OCI-LY1 (cell line): ENCODE results near the gene MINDY3.

Experiments
- H2AFZ ChIP-seq: fragments of 200-600 bp; sonication (generic), shearing (Covaris generic); 2 replicates; pipeline ENCODE4 v1.6.0; 2014; ENCODE audit warnings: antibody characterized with exemption, mild to moderate bottlenecking, low read length
- H3F3A ChIP-seq: fragments of 200-600 bp; sonication (generic), shearing (Covaris generic); 2 replicates; pipeline ENCODE4 v1.6.0; 2014; ENCODE audit warnings: mild to moderate bottlenecking, antibody characterized with exemption, low read length, moderate library complexity; ENCODE audit not compliant: insufficient read depth
- H3K27ac ChIP-seq: fragments of 200-600 bp; sonication (generic); 2 replicates; pipeline ENCODE4 v1.5.1; 2014; ENCODE audit warnings: low read length, mixed run types, mild to moderate bottlenecking, low read depth; ENCODE audit not compliant: poor library complexity, severe bottlenecking
- H3K27me3 ChIP-seq: fragments of 200-600 bp; sonication (generic); 2 replicates; pipeline ENCODE4 v1.6.0; 2014; ENCODE audit warnings: antibody characterized with exemption, mild to moderate bottlenecking, low read length, moderate library complexity; ENCODE audit not compliant: insufficient read depth
- H3K36me3 ChIP-seq: fragments of 200-600 bp; sonication (generic); 2 replicates; pipeline ENCODE4 v1.6.1; 2014; ENCODE audit warnings: mild to moderate bottlenecking, antibody characterized with exemption, low read length, moderate library complexity, mixed read lengths; ENCODE audit not compliant: insufficient read depth
- H3K4me1 ChIP-seq: fragments of 200-600 bp; sonication (generic); 2 replicates; pipeline ENCODE4 v1.5.1; 2014; ENCODE audit warnings: mild to moderate bottlenecking, low read length, moderate library complexity; ENCODE audit not compliant: insufficient read depth, severe bottlenecking
- H3K4me2 ChIP-seq: fragments of 200-600 bp; sonication (generic), shearing (Covaris generic); 2 replicates; pipeline ENCODE4 v1.6.1; 2014; ENCODE audit warnings: low read length
- H3K4me3 ChIP-seq: fragments of 200-600 bp; sonication (generic); 2 replicates; pipeline ENCODE4 v1.5.1; 2014; ENCODE audit warnings: low read length, low read depth, mild to moderate bottlenecking, mixed read lengths; ENCODE audit not compliant: poor library complexity, severe bottlenecking
- H3K79me2 ChIP-seq: fragments of 200-600 bp; shearing (Covaris generic); 2 replicates; pipeline ENCODE4 v1.6.1; 2016; ENCODE audit warnings: mixed run types, low read length, mixed read lengths; ENCODE audit not compliant: insufficient read depth
- H3K9ac ChIP-seq: fragments of 200-600 bp; sonication (generic), shearing (Covaris generic); 2 replicates; pipeline ENCODE4 v1.6.1; 2014; ENCODE audit warnings: mild to moderate bottlenecking, low read length, mixed read lengths
- H3K9me2 ChIP-seq: fragments of 200-600 bp; sonication (generic), shearing (Covaris generic); 2 replicates; pipeline ENCODE4 v1.6.1; 2014; ENCODE audit warnings: low read depth, mild to moderate bottlenecking, low read length, mixed read lengths
- H3K9me3 ChIP-seq: fragments of 200-600 bp; shearing (Covaris generic); 2 replicates; pipeline ENCODE4 v1.6.1; 2014; ENCODE audit warnings: low read length, mixed read lengths
- H4K20me1 ChIP-seq: fragments of 200-600 bp; sonication (generic), shearing (Covaris generic); 2 replicates; pipeline ENCODE4 v1.6.0; 2016; ENCODE audit warnings: mild to moderate bottlenecking, low read length; ENCODE audit not compliant: insufficient read depth
- CTCF ChIP-seq: fragments of 200-600 bp; sonication (generic), shearing (Covaris generic); IDR thresholded peaks from 2 replicates; pipeline ENCODE4 v1.5.1; 2017; ENCODE audit warnings: mild to moderate bottlenecking, antibody characterized with exemption, low read length, moderate library complexity, mixed read lengths
- EZH2 ChIP-seq: fragments of 200-600 bp; sonication (generic), shearing (Covaris generic); IDR thresholded peaks from 2 replicates; pipeline ENCODE4 v1.8.0; 2017; ENCODE audit warnings: borderline replicate concordance, mixed run types, mild to moderate bottlenecking, antibody characterized with exemption, low read length, moderate library complexity, mixed read lengths

Gene MINDY3

GRCh38 chr10:15881542-15881941 is 21.2 kb upstream of the MINDY3 start:
- Histone ChIP-seq H3K9ac (no peak overlapping the region), H3K27ac (no peak overlapping the region), H3K4me1 (peaks cover 6% of the 10 kb centered on the region), H3K79me2 (no peaks in the 10 kb centered on the region), H3K4me2 (no peak overlapping the region), H3K4me3 (no peak overlapping the region), H3K36me3 (no peaks in the 10 kb centered on the region), H2AFZ (no peak overlapping the region), H4K20me1 (no peaks in the 10 kb centered on the region), H3K9me2 (no peaks in the 10 kb centered on the region), H3K27me3 (0 out of 2 replicates have a peak, but pooled peaks cover 4% of the 10 kb centered on the region), H3K9me3 (no peaks in the 10 kb centered on the region), H3F3A (no peaks in the 10 kb centered on the region)
- TF ChIP-seq EZH2: no peak
- TF ChIP-seq CTCF: no peak

- H3K27ac ChIP-seq: no peak overlapping the region
- H3K36me3 ChIP-seq: no peaks in the 10 kb centered on the region
- H3K9me3 ChIP-seq: no peaks in the 10 kb centered on the region
- H3K9me2 ChIP-seq: no peaks in the 10 kb centered on the region
- H3K79me2 ChIP-seq: no peaks in the 10 kb centered on the region
- no peak for TF ChIP-seq EZH2
- no peak for TF ChIP-seq CTCF
- no peak overlapping the region for H3K4me2 ChIP-seq
- no peaks in the 10 kb centered on the region for H4K20me1 ChIP-seq
- no peak overlapping the region for H3K4me3 ChIP-seq
- H3F3A ChIP-seq: no peaks in the 10 kb centered on the region
- H3K9ac ChIP-seq: no peak overlapping the region
- no peaks in the 10 kb centered on the region for H3K27me3 ChIP-seq
- no peak overlapping the region for H2AFZ ChIP-seq
- H3K4me1 ChIP-seq: peaks cover 6% of the 10 kb centered on the region
Observed at GRCh38 chr10:15879663-15880062, 19.4 kb upstream of the MINDY3 start.

GRCh38 chr10:15879058-15879457 is 18.8 kb upstream of the MINDY3 start:
- H3K27me3 ChIP-seq: no peaks in the 10 kb centered on the region
- H3K9me2 ChIP-seq: no peaks in the 10 kb centered on the region
- no peak overlapping the region for H3K9ac ChIP-seq
- H3K79me2 ChIP-seq: no peaks in the 10 kb centered on the region
- H3K4me3 ChIP-seq: no peak overlapping the region
- peak; percentile 75 for TF ChIP-seq CTCF
- TF ChIP-seq EZH2: no peak
- H3K36me3 ChIP-seq: no peaks in the 10 kb centered on the region
- peaks cover 6% of the 10 kb centered on the region for H3K4me1 ChIP-seq
- no peaks in the 10 kb centered on the region for H4K20me1 ChIP-seq
- no peak overlapping the region for H3K4me2 ChIP-seq
- no peak overlapping the region for H3K27ac ChIP-seq
- H3F3A ChIP-seq: no peaks in the 10 kb centered on the region
- no peak overlapping the region for H2AFZ ChIP-seq
- H3K9me3 ChIP-seq: no peaks in the 10 kb centered on the region
